HepG2 (cell line): ENCODE data around the gene DNPEP. TPM values are rescaled to one million over a fixed set of nuclear protein-coding genes. Genes with fewer than 3 reads are reported as not detected.

Source experiments
- ATAC-seq: fragments of 200-7000 bp; cut with Tn5 transposase; 3 replicates; pipeline ENCODE4 v1.9.1; 2020; ENCODE audit warnings: mild to moderate bottlenecking, moderate library complexity
- BruUV-seq: library from RNA; stranded (reverse); fragments of 400-500 nt; replicated peaks from 2 replicates; lab custom pipeline; 2021; lab: Mats Ljungman, UMichigan
- CTCF ChIA-PET: fragments of 300-600 bp; formaldehyde crosslinking; extraction: SDS; loops from one replicate; lab custom pipeline; 2021; ENCODE audit warnings: low total read pairs, inconsistent platforms, low intra/inter-chr PET ratio; lab: Yijun Ruan, JAX
- POLR2A ChIA-PET: fragments of 350-600 bp; sonication (Branson Sonifier 250); formaldehyde crosslinking; loops from one replicate; lab custom pipeline; 2020; ENCODE audit warnings: antibody characterized with exemption, inconsistent platforms; lab: Yijun Ruan, JAX
- DNase-seq: peaks from one replicate; pipeline ENCODE4 v3.0.0-alpha.2; 2015; ENCODE audit warnings: low spot score
- FAIRE-seq: peaks from 3 replicates; lab custom pipeline; 2011; peaks lifted over from hg19 to GRCh38; lab: Jason Lieb, UNC
- H2AFZ ChIP-seq: one replicate; pipeline ENCODE4 v1.6.1; 2011; ENCODE audit warnings: low read length, inconsistent platforms
- H3K27ac ChIP-seq: fragments of 300-600 bp; 3 replicates; pipeline ENCODE4 v1.8.0; 2011; ENCODE audit warnings: mixed run types, mild to moderate bottlenecking, mixed read lengths, low read length, inconsistent platforms; ENCODE audit not compliant: insufficient read depth; ENCODE audit errors: extremely low read length
- H3K27me3 ChIP-seq, 2 experiments: fragments of 200-600 bp in 1 of 2; 2 replicates in 1 of 2; 3 replicates in 1 of 2; pipeline versions ENCODE4 v1.6.0 to v1.8.0; 2011; ENCODE audit warnings: low read length in 2 of 2, mild to moderate bottlenecking in 2 of 2, moderate library complexity in 2 of 2, inconsistent platforms in 1 of 2; ENCODE audit not compliant: insufficient read depth in 2 of 2, control insufficient read depth in 1 of 2
- H3K36me3 ChIP-seq, 2 experiments: fragments of 200-600 bp in 1 of 2; replicated peaks in 1 of 2; 2 replicates in 1 of 2; 3 replicates in 1 of 2; pipeline versions ENCODE4 v1.5.1 to v1.8.0; 2011; ENCODE audit warnings: low read length in 2 of 2, inconsistent platforms in 1 of 2; ENCODE audit not compliant: insufficient read depth in 2 of 2, control insufficient read depth in 1 of 2
- H3K4me1 ChIP-seq: 2 replicates; pipeline ENCODE4 v1.5.1; 2012; ENCODE audit warnings: low read length, inconsistent platforms; ENCODE audit not compliant: insufficient read depth
- H3K4me2 ChIP-seq: 2 replicates; pipeline ENCODE4 v1.6.0; 2011; ENCODE audit warnings: low read depth, low read length, inconsistent platforms
- H3K4me3 ChIP-seq, 3 experiments: fragments of 200-600 bp in 1 of 3; sonication (generic), shearing (Covaris generic) in 1 of 3; replicated peaks in 1 of 3; 2 replicates each; pipeline ENCODE4 v1.5.1; 2011 to 2016; ENCODE audit warnings: low read length in 3 of 3, inconsistent platforms in 2 of 3, low read depth in 2 of 3, mild to moderate bottlenecking in 2 of 3, control low read depth in 1 of 3, mixed read lengths in 1 of 3; ENCODE audit not compliant: insufficient read depth in 1 of 3
- H3K79me2 ChIP-seq: one replicate; pipeline ENCODE4 v1.6.1; 2011; ENCODE audit warnings: low read length, inconsistent platforms; ENCODE audit not compliant: insufficient read depth
- H3K9ac ChIP-seq: 2 replicates; pipeline ENCODE4 v1.6.0; 2011; ENCODE audit warnings: mild to moderate bottlenecking, low read depth, low read length, inconsistent platforms; ENCODE audit not compliant: insufficient read depth
- H3K9me3 ChIP-seq: 2 replicates; pipeline ENCODE4 v1.5.1; 2012; ENCODE audit warnings: mild to moderate bottlenecking, low read length
- H4K20me1 ChIP-seq: 2 replicates; pipeline ENCODE4 v1.6.0; 2011; ENCODE audit warnings: inconsistent platforms, mild to moderate bottlenecking, low read length, moderate library complexity; ENCODE audit not compliant: insufficient read depth
- ARID4A ChIP-seq: sonication (generic); formaldehyde crosslinking; IDR thresholded peaks from 2 replicates; pipeline ENCODE4 v1.5.0; 2020; ENCODE audit warnings: mild to moderate bottlenecking, missing genetic modification reagents, borderline replicate concordance
- BCL6 ChIP-seq: IDR thresholded peaks from 2 replicates; pipeline ENCODE4 v1.6.1; 2016; ENCODE audit warnings: missing genetic modification reagents, missing compliant biosample characterization
- CREB1 ChIP-seq, 2 experiments: fragments of 450-650 bp in 1 of 2; IDR thresholded peaks; 2 replicates each; pipeline ENCODE4 v1.6.1; 2016 to 2017; ENCODE audit warnings: control low read depth in 1 of 2, mild to moderate bottlenecking in 1 of 2, missing compliant biosample characterization in 1 of 2, missing genetic modification characterization in 1 of 2
- ISX ChIP-seq: sonication (generic); formaldehyde crosslinking; conservative IDR thresholded peaks from 2 replicates; pipeline ENCODE4 v1.5.0; 2020; ENCODE audit warnings: missing genetic modification reagents
- PHB2 ChIP-seq: fragments of 450-650 bp; IDR thresholded peaks from 2 replicates; pipeline ENCODE4 v1.6.1; 2018; ENCODE audit not compliant: partially characterized antibody
- POLR2AphosphoS5 ChIP-seq: IDR thresholded peaks from 2 replicates; pipeline ENCODE4 v1.6.1; 2012; ENCODE audit warnings: low read depth, low read length
- PREB ChIP-seq: sonication (generic); formaldehyde crosslinking; IDR thresholded peaks from 2 replicates; pipeline ENCODE4 v1.4.0; 2020; ENCODE audit warnings: missing genetic modification reagents
- SIN3B ChIP-seq: fragments of 150-350 bp; IDR thresholded peaks from 2 replicates; pipeline ENCODE4 v1.6.1; 2014; ENCODE audit warnings: low read length
- STAT6 ChIP-seq: sonication (generic); formaldehyde crosslinking; IDR thresholded peaks from 2 replicates; pipeline ENCODE4 v1.4.0; 2020; ENCODE audit warnings: missing genetic modification reagents, mild to moderate bottlenecking, borderline replicate concordance
- THRA ChIP-seq: sonication (generic); formaldehyde crosslinking; IDR thresholded peaks from 2 replicates; pipeline ENCODE4 v1.4.0; 2020; ENCODE audit warnings: missing genetic modification reagents, borderline replicate concordance
- ZNF253 ChIP-seq: sonication (generic); formaldehyde crosslinking; IDR thresholded peaks from 2 replicates; pipeline ENCODE4 v1.8.0; 2022; ENCODE audit warnings: mild to moderate bottlenecking, missing genetic modification reagents, borderline replicate concordance
- ZNF274 ChIP-seq: sonication (generic); formaldehyde crosslinking; IDR thresholded peaks from 2 replicates; pipeline ENCODE4 v1.5.1; 2020; ENCODE audit warnings: mild to moderate bottlenecking, missing genetic modification reagents
- ZNF772 ChIP-seq: sonication (generic); formaldehyde crosslinking; IDR thresholded peaks from 2 replicates; pipeline ENCODE4 v1.5.0; 2020; ENCODE audit warnings: mild to moderate bottlenecking, missing genetic modification reagents
- ZNF891 ChIP-seq: sonication (generic); formaldehyde crosslinking; IDR thresholded peaks from 2 replicates; pipeline ENCODE4 v1.5.0; 2020; ENCODE audit warnings: mild to moderate bottlenecking, missing genetic modification reagents
- WGBS: methylation state at CpG from one replicate; pipeline ENCODE4 v1.1.6; 2017; ENCODE audit warnings: low lambda C conversion rate; 5-methylcytosine and 5-hydroxymethylcytosine counted together
- in situ Hi-C: cut with HindIII; loops from 2 replicates; pipeline ENCODE4 v1.10.0; 2017; ENCODE audit warnings: low pct_unique_long_range_greater_than_20kb; ENCODE audit not compliant: extremely low pct_ligation_motif_present
- intact Hi-C: fragments of 100-400 bp; cut with micrococcal nuclease; formaldehyde crosslinking; loops from one replicate; pipeline ENCODE4 v1.10.0; 2022; ENCODE audit not compliant: unreplicated experiment
- polyA plus RNA-seq, 8 experiments: library from polyadenylated mRNA; depleted of rRNA in 3 of 8; stranded (reverse) in 7 of 8; unstranded in 1 of 8; fragments of >200 nt; fragmentation: Illumina TruSeq in 4 of 8; extraction: Trizol in 4 of 8; gene quantifications; 2 replicates each; pipeline versions ENCODE4 v1.2.1 to v1.2.3, GENCODE V29; 2011 to 2016; ENCODE audit warnings: low read depth in 4 of 8, missing spikeins in 1 of 8, mixed read lengths in 1 of 8; ENCODE audit not compliant: insufficient read depth in 1 of 8
- total RNA-seq, 5 experiments: library from RNA; depleted of rRNA; stranded (reverse); fragments of >200 nt; fragmentation: Illumina TruSeq; extraction: Trizol; gene quantifications; 2 replicates each; pipeline ENCODE4 v1.2.3, GENCODE V29; 2016; ENCODE audit warnings: low read depth in 1 of 5

DNPEP gene
- total and polyA plus RNA-seq, 2 of the 13 experiments (the other 11 are each of a cell fraction or from before 2014, with no cell fraction given): 104 to 109 TPM

- BruUV-seq: no TSS peak
- POLR2A ChIA-PET: no interaction called here
- H3K79me2 ChIP-seq: no peaks in the 10 kb centered on the region
- WGBS: 26% methylated on average over 12 of the region's 14 CpGs
- no peak overlapping the region for H3K4me3 ChIP-seq
- FAIRE-seq: no peak
- no peak for ATAC-seq
- CTCF ChIA-PET: no interaction called here
- no peak for DNase-seq
- H3K4me2 ChIP-seq: no peak overlapping the region
- H3K9me3 ChIP-seq: no peaks in the 10 kb centered on the region
- peaks cover 0 to 31% of the 10 kb centered on the region in 2 experiments; a peak in 4 of 5 replicates for H3K27me3 ChIP-seq
- no peaks in the 10 kb centered on the region for H3K36me3 ChIP-seq
- TF ChIP-seq POLR2AphosphoS5: no peak
- no peak for TF ChIP-seq THRA
- TF ChIP-seq ZNF891 (CRISPR knock-in tag): no peak
- TF ChIP-seq ZNF274 (CRISPR knock-in tag): no peak
- 0 out of 2 replicates have a peak, but pooled peaks have one; percentile 23 for TF ChIP-seq ZNF253
- TF ChIP-seq BCL6: no peak
- no peak for TF ChIP-seq ARID4A (CRISPR knock-in tag)
- no peak for TF ChIP-seq ISX (CRISPR knock-in tag)
- TF ChIP-seq CREB1 (IDR thresholded peaks at IDR 0.05): peak; percentile 44
- no peak for TF ChIP-seq CREB1 (CRISPR knock-in tag; IDR thresholded peaks at IDR 0.05)
- TF ChIP-seq PREB: no peak
- TF ChIP-seq PHB2: no peak
- no peak for TF ChIP-seq SIN3B
- TF ChIP-seq ZNF772 (CRISPR knock-in tag): no peak
- TF ChIP-seq STAT6 (CRISPR knock-in tag): no peak
- TF ChIP-seq, all 625 proteins: peak for 2
- Histone ChIP-seq H2AFZ (no peak overlapping the region), H3K9ac (no peak overlapping the region), H3K4me1 (peaks cover 33% of the 10 kb centered on the region), H3K27ac (no peak overlapping the region), H4K20me1 (no peaks in the 10 kb centered on the region)
- intact Hi-C loops (no loop called here), in situ Hi-C loops (loop anchor here (5.0 kb wide), 1 partner anchor 132 kb away; no protein-coding TSS in a partner anchor)
Observed at GRCh38 chr2:219399716-219400478, 12.2 kb upstream of the DNPEP start.
